ENCODE data around the gene ABHD13. TPM values are rescaled to one million over a fixed set of nuclear protein-coding genes. Genes with fewer than 3 reads are reported as not detected.

ABHD13 gene
- total and polyA plus RNA-seq, 2 experiments from 2014 or later, result 7.5 to 10.3 TPM

GRCh38 chr13:108268466-108269112, 50.4 kb downstream of the ABHD13 start:
- TF ChIP-seq EZH2phosphoT487 (IDR thresholded peaks at IDR 0.05; ENCODE audit: insufficient read depth, low read depth), result no peak
- no peak for TF ChIP-seq EZH2 (IDR thresholded peaks at IDR 0.05; ENCODE audit: insufficient read depth, poor library complexity, severe bottlenecking)
- in situ Hi-C loops (cut with MboI), result no loop called here
- Histone ChIP-seq H4K20me1 (ENCODE audit: insufficient read depth) (no peaks in the 10 kb centered on the region), H3F3A (ENCODE audit: insufficient read depth) (peaks cover 10% of the 10 kb centered on the region; the same call in 1 of the 2 replicates), H3K27ac (no peak overlapping the region), H3K4me1 (ENCODE audit: insufficient read depth) (peaks cover 17% of the 10 kb centered on the region), H3K9me2 (ENCODE audit: insufficient read depth) (no peaks in the 10 kb centered on the region), H2AFZ (no peak overlapping the region), H3K79me2 (ENCODE audit: insufficient read depth) (no peaks in the 10 kb centered on the region), H3K4me3 (no peak overlapping the region), H3K9ac (no peak overlapping the region), H3K4me2 (ENCODE audit: unreplicated experiment) (no peak overlapping the region), H3K27me3 (replicated peaks; ENCODE audit: insufficient read depth) (no peaks in the 10 kb centered on the region), H3K36me3 (ENCODE audit: low read depth) (no peaks in the 10 kb centered on the region), H3K9me3 (ENCODE audit: low read depth) (no peaks in the 10 kb centered on the region)
- DNase-seq, result no peak
- WGBS, 2 experiments (ENCODE audit: low coverage in 1 of 2, low lambda C conversion rate in 2 of 2, missing lambda C conversion rate in 2 of 2), result 93% methylated on average over 4 of the region's 4 CpGs

GRCh38 chr13:108269601-108270328, 51.6 kb downstream of the ABHD13 start, which contains the start of gene TNFSF13B:
TSS of gene TNFSF13B (plus strand) at chr13:108269718. CDS start at chr13:108269896, 178 bp downstream.
- Histone ChIP-seq H3K4me3 (peak within 1 kb of the TSS; percentile 62), H3K9me2 (ENCODE audit: insufficient read depth) (no peaks in the 10 kb centered on the region), H3K9ac (peak within 1 kb of the TSS; percentile 48), H3K4me1 (ENCODE audit: insufficient read depth) (peaks cover 17% of the 10 kb centered on the region), H3K4me2 (ENCODE audit: unreplicated experiment) (peak within 1 kb of the TSS; percentile 89), H2AFZ (peak within 1 kb of the TSS; percentile 84), H3K27me3 (replicated peaks; ENCODE audit: insufficient read depth) (no peaks in the 10 kb centered on the region), H3F3A (ENCODE audit: insufficient read depth) (peaks cover 10% of the 10 kb centered on the region; the same call in 1 of the 2 replicates), H3K9me3 (ENCODE audit: low read depth) (no peaks in the 10 kb centered on the region), H3K79me2 (ENCODE audit: insufficient read depth) (no peaks in the 10 kb centered on the region), H4K20me1 (ENCODE audit: insufficient read depth) (no peaks in the 10 kb centered on the region), H3K27ac (no peak within 1 kb of the TSS), H3K36me3 (ENCODE audit: low read depth) (no peaks in the 10 kb centered on the region)
- in situ Hi-C loops (cut with MboI), result no loop called here
- peak; percentile 59 for DNase-seq
- TF ChIP-seq EZH2phosphoT487 (IDR thresholded peaks at IDR 0.05; ENCODE audit: insufficient read depth, low read depth) (no peak), EZH2 (IDR thresholded peaks at IDR 0.05; ENCODE audit: insufficient read depth, poor library complexity, severe bottlenecking) (no peak)
- WGBS, 2 experiments (ENCODE audit: low coverage in 1 of 2, low lambda C conversion rate in 2 of 2, missing lambda C conversion rate in 2 of 2), result 1% methylated on average over 16 of the region's 16 CpGs

GRCh38 chr13:108270442-108270841, 52.2 kb downstream of the ABHD13 start:
- 8 to 12% methylated on average over 3 of the region's 3 CpGs for WGBS, 2 experiments (ENCODE audit: low coverage in 1 of 2, low lambda C conversion rate in 2 of 2, missing lambda C conversion rate in 2 of 2)

GRCh38 chr13:108272333-108272732, 54.1 kb downstream of the ABHD13 start:
- no peak overlapping the region for H3K4me3 ChIP-seq
- DNase-seq, result peak; percentile 5

More at GRCh38 chr13:108270442-108270841, 52.2 kb downstream of the ABHD13 start:
- Histone ChIP-seq H3K9ac (peak overlapping the region; percentile 48), H3K4me3 (peak overlapping the region; percentile 62), H3K79me2 (ENCODE audit: insufficient read depth) (no peaks in the 10 kb centered on the region), H3K4me1 (ENCODE audit: insufficient read depth) (peaks cover 17% of the 10 kb centered on the region), H3K9me2 (ENCODE audit: insufficient read depth) (no peaks in the 10 kb centered on the region), H4K20me1 (ENCODE audit: insufficient read depth) (no peaks in the 10 kb centered on the region), H3K27me3 (replicated peaks; ENCODE audit: insufficient read depth) (no peaks in the 10 kb centered on the region), H3F3A (ENCODE audit: insufficient read depth) (peaks cover 10% of the 10 kb centered on the region; the same call in 1 of the 2 replicates), H2AFZ (peak overlapping the region; percentile 84), H3K36me3 (ENCODE audit: low read depth) (no peaks in the 10 kb centered on the region), H3K27ac (no peak overlapping the region), H3K9me3 (ENCODE audit: low read depth) (no peaks in the 10 kb centered on the region), H3K4me2 (ENCODE audit: unreplicated experiment) (peak overlapping the region; percentile 89)
- DNase-seq, result peak; percentile 22
- in situ Hi-C loops (cut with MboI), result no loop called here
- TF ChIP-seq EZH2phosphoT487 (IDR thresholded peaks at IDR 0.05; ENCODE audit: insufficient read depth, low read depth) (no peak), EZH2 (IDR thresholded peaks at IDR 0.05; ENCODE audit: insufficient read depth, poor library complexity, severe bottlenecking) (no peak)

More at GRCh38 chr13:108272333-108272732, 54.1 kb downstream of the ABHD13 start:
- H3K9ac ChIP-seq, result no peak overlapping the region
- H3K36me3 ChIP-seq (ENCODE audit: low read depth), result no peaks in the 10 kb centered on the region
- H3K27ac ChIP-seq, result no peak overlapping the region
- H3K9me3 ChIP-seq (ENCODE audit: low read depth), result no peaks in the 10 kb centered on the region
- peaks cover 17% of the 10 kb centered on the region for H3K4me1 ChIP-seq (ENCODE audit: insufficient read depth)
- H3F3A ChIP-seq (ENCODE audit: insufficient read depth), result peaks cover 10% of the 10 kb centered on the region; the same call in 1 of the 2 replicates
- in situ Hi-C loops (cut with MboI), result no loop called here
- no peak overlapping the region for H2AFZ ChIP-seq
- H3K4me2 ChIP-seq (ENCODE audit: unreplicated experiment), result no peak overlapping the region
- no peaks in the 10 kb centered on the region for H3K27me3 ChIP-seq (replicated peaks; ENCODE audit: insufficient read depth)
- no peaks in the 10 kb centered on the region for H3K9me2 ChIP-seq (ENCODE audit: insufficient read depth)
- TF ChIP-seq EZH2 (IDR thresholded peaks at IDR 0.05; ENCODE audit: insufficient read depth, poor library complexity, severe bottlenecking) (no peak), EZH2phosphoT487 (IDR thresholded peaks at IDR 0.05; ENCODE audit: insufficient read depth, low read depth) (no peak)
- H3K79me2 ChIP-seq (ENCODE audit: insufficient read depth), result no peaks in the 10 kb centered on the region
- no peaks in the 10 kb centered on the region for H4K20me1 ChIP-seq (ENCODE audit: insufficient read depth)

All from GM23248 (cell line).